Keratinocyte (primary cell): ENCODE results near the gene XPNPEP2. TPM values are rescaled to one million over a fixed set of nuclear protein-coding genes. Genes with fewer than 3 reads are reported as not detected.

Experiments
- DNase-seq: peaks from one replicate; pipeline ENCODE4 v3.0.0-alpha.2; 2011; ENCODE audit warnings: low read depth, missing footprints, low spot score
- FAIRE-seq: peaks from 2 replicates; lab custom pipeline; 2011; peaks lifted over from hg19 to GRCh38; lab: Jason Lieb, UNC
- H2AFZ ChIP-seq: 2 replicates; pipeline ENCODE4 v1.6.0; 2012; ENCODE audit warnings: low read length, control low read depth, inconsistent platforms; ENCODE audit not compliant: control insufficient read depth
- H3K27ac ChIP-seq: 2 replicates; pipeline ENCODE4 v1.5.1; 2011; ENCODE audit warnings: low read length; ENCODE audit not compliant: control insufficient read depth, insufficient read depth
- H3K27me3 ChIP-seq: 3 replicates; pipeline ENCODE4 v1.6.0; 2011; ENCODE audit warnings: low read length; ENCODE audit not compliant: control insufficient read depth, insufficient read depth; ENCODE audit errors: extremely low read depth
- H3K36me3 ChIP-seq, 2 experiments: 2 replicates in 1 of 2; 3 replicates in 1 of 2; pipeline ENCODE4 v1.5.1; 2011; ENCODE audit warnings: low read length in 2 of 2, mild to moderate bottlenecking in 1 of 2; ENCODE audit not compliant: control insufficient read depth in 2 of 2, insufficient read depth in 2 of 2; ENCODE audit errors: extremely low read depth in 1 of 2
- H3K4me1 ChIP-seq: 3 replicates; pipeline ENCODE4 v1.5.1; 2011; ENCODE audit warnings: low read length; ENCODE audit not compliant: control insufficient read depth, insufficient read depth; ENCODE audit errors: extremely low read depth
- H3K4me2 ChIP-seq: 3 replicates; pipeline ENCODE4 v1.6.0; 2011; ENCODE audit warnings: low read depth, low read length; ENCODE audit not compliant: control insufficient read depth, insufficient read depth; ENCODE audit errors: extremely low read depth
- H3K4me3 ChIP-seq, 3 experiments: fragments of 200-600 bp in 1 of 3; sonication (generic) in 1 of 3; 2 replicates in 2 of 3; 3 replicates in 1 of 3; pipeline ENCODE4 v1.5.1; 2011 to 2016; ENCODE audit warnings: low read length in 3 of 3, mild to moderate bottlenecking in 3 of 3, control low read depth in 2 of 3, inconsistent platforms in 1 of 3, low read depth in 1 of 3, mixed read lengths in 1 of 3, mixed run types in 1 of 3, moderate library complexity in 1 of 3; ENCODE audit not compliant: control insufficient read depth in 2 of 3, insufficient read depth in 2 of 3; ENCODE audit errors: extremely low read depth in 1 of 3
- H3K79me2 ChIP-seq: 2 replicates; pipeline ENCODE4 v1.6.0; 2012; ENCODE audit warnings: low read length; ENCODE audit not compliant: control insufficient read depth, insufficient read depth
- H3K9ac ChIP-seq: 3 replicates; pipeline ENCODE4 v1.6.0; 2011; ENCODE audit warnings: low read length; ENCODE audit not compliant: control insufficient read depth, insufficient read depth; ENCODE audit errors: extremely low read depth
- H3K9me1 ChIP-seq: 3 replicates; pipeline ENCODE4 v1.6.0; 2011; ENCODE audit warnings: low read length; ENCODE audit not compliant: control insufficient read depth, insufficient read depth; ENCODE audit errors: extremely low read depth
- H3K9me3 ChIP-seq: 2 replicates; pipeline ENCODE4 v1.5.1; 2012; ENCODE audit warnings: low read depth, low read length; ENCODE audit not compliant: control insufficient read depth
- H4K20me1 ChIP-seq: 3 replicates; pipeline ENCODE4 v1.6.0; 2011; ENCODE audit warnings: low read length; ENCODE audit not compliant: control insufficient read depth, insufficient read depth; ENCODE audit errors: extremely low read depth
- EZH2 ChIP-seq: IDR thresholded peaks from one replicate; pipeline ENCODE4 v1.6.1; 2012; ENCODE audit warnings: inconsistent platforms, mild to moderate bottlenecking, low read length, moderate library complexity
- dilution Hi-C: fragments of 300-500 bp; cut with MboI; formaldehyde crosslinking; loops from one replicate; pipeline ENCODE4 v1.7.0; 2020; ENCODE audit warnings: low sequenced_read_pairs; ENCODE audit not compliant: extremely low pct_ligation_motif_present
- polyA plus RNA-seq, 5 experiments: library from polyadenylated mRNA; depleted of rRNA in 3 of 5; stranded (reverse) in 3 of 5; stranded (forward) in 1 of 5; unstranded in 1 of 5; fragments of >200 nt; gene quantifications; 1 replicate in 1 of 5; 2 replicates in 3 of 5; 3 replicates in 1 of 5; pipeline versions ENCODE4 v1.2.1 to v1.2.3, GENCODE V29; 2011 to 2012; ENCODE audit warnings: missing spikeins in 2 of 5, low read depth in 1 of 5, low replicate concordance in 1 of 5
- TF ChIP-seq, protein P1 (sequence below), 3 experiments: IDR thresholded peaks in 1 of 3; conservative IDR thresholded peaks in 1 of 3; optimal IDR thresholded peaks in 1 of 3; 2 replicates in 2 of 3; 3 replicates in 1 of 3; pipeline versions ENCODE3 to v1.5.1; 2011; ENCODE audit warnings: low read length in 3 of 3, mild to moderate bottlenecking in 3 of 3, moderate library complexity in 2 of 3, control low read depth in 1 of 3, inconsistent platforms in 1 of 3; ENCODE audit not compliant: insufficient read depth in 2 of 3; ENCODE audit errors: extremely low read depth in 1 of 3

The XPNPEP2 gene
- polyA plus RNA-seq, 1 donor (not counting 4 experiments of a cell fraction or from before 2014, with no cell fraction given), result not detected

DNA sequence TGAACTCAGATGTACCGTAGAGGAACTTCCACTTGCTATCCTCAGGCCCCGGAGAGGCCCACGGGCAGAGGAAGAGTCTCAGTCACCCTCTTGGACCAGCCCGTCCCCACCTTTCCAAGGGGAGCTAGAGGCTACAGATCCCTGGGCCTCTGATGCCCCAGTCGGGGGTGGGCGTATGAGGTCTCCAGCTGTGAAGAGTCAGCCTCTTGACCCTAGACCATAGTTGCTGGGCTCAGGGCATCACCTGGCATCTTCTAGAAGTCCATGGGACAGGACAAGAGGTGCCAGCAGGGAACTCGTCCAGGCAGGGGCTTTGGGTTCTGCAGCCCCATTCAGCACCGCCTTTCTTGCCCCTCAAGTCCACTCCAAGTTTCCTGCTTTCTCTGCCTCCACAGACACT is 52.6 kb downstream of the XPNPEP2 start:
- Histone ChIP-seq H3K36me3 (no peaks in the 10 kb centered on the region), H3K79me2 (no peaks in the 10 kb centered on the region), H2AFZ (no peak overlapping the region), H3K4me2 (no peak overlapping the region), H3K9ac (no peak overlapping the region), H3K9me1 (no peaks in the 10 kb centered on the region), H3K27ac (no peak overlapping the region), H3K27me3 (no peaks in the 10 kb centered on the region), H4K20me1 (no peaks in the 10 kb centered on the region), H3K9me3 (no peaks in the 10 kb centered on the region), H3K4me1 (no peaks in the 10 kb centered on the region), H3K4me3 (no peak overlapping the region)
- FAIRE-seq (no peak), DNase-seq (no peak)
- no peak for TF ChIP-seq EZH2
- TF ChIP-seq, protein P1, sequence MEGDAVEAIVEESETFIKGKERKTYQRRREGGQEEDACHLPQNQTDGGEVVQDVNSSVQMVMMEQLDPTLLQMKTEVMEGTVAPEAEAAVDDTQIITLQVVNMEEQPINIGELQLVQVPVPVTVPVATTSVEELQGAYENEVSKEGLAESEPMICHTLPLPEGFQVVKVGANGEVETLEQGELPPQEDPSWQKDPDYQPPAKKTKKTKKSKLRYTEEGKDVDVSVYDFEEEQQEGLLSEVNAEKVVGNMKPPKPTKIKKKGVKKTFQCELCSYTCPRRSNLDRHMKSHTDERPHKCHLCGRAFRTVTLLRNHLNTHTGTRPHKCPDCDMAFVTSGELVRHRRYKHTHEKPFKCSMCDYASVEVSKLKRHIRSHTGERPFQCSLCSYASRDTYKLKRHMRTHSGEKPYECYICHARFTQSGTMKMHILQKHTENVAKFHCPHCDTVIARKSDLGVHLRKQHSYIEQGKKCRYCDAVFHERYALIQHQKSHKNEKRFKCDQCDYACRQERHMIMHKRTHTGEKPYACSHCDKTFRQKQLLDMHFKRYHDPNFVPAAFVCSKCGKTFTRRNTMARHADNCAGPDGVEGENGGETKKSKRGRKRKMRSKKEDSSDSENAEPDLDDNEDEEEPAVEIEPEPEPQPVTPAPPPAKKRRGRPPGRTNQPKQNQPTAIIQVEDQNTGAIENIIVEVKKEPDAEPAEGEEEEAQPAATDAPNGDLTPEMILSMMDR (optimal IDR thresholded peaks at IDR 0.05 in 1 of 3, IDR thresholded peaks at IDR 0.05 in 1 of 3, conservative IDR thresholded peaks at IDR 0.05 in 1 of 3; ENCODE audit: extremely low read depth in 1 of 3, insufficient read depth in 2 of 3, low read length in 3 of 3), result no peak
- dilution Hi-C loops, result loop anchor here (10.0 kb wide), 1 partner anchor 47 kb away; no protein-coding TSS in a partner anchor

DNA sequence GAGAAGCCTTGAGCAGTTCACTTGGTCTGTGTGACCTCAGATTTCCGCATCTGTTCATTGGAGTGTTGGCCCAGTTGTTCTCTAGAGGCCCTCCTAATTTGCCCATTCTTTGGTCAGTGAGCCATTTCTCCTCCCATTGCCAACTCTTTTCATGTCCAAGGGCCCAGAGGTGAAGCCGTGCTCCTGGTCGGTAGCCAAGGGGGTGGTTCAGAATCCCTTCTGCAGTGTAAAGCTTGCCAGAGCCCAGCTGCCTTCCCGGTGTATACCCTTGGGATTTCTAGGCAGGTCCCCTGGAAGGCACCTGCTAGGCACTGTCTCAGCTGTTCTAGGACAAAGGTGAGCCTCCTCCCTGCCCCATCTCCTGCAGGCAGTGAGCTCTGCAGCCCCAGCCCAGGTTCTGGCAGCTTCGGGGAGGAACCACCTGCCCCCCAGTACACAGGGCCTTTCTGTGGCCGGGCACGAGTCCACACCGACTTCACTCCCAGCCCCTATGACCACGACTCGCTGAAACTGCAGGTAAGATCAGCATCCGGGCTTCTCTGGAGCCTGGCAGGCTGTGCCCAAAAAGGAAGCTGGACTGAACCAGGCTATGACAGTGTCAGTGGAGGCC is 53.3 kb downstream of the XPNPEP2 start:
- H3K9ac ChIP-seq, result no peak overlapping the region
- H2AFZ ChIP-seq, result no peak overlapping the region
- no peak overlapping the region for H3K4me2 ChIP-seq
- H3K4me3 ChIP-seq, result no peak overlapping the region
- H3K9me1 ChIP-seq, result no peaks in the 10 kb centered on the region
- H3K27ac ChIP-seq, result no peak overlapping the region
- DNase-seq (no peak), FAIRE-seq (no peak)
- TF ChIP-seq EZH2, result no peak
- TF ChIP-seq, protein P1 (optimal IDR thresholded peaks at IDR 0.05 in 1 of 3, IDR thresholded peaks at IDR 0.05 in 1 of 3, conservative IDR thresholded peaks at IDR 0.05 in 1 of 3; ENCODE audit: extremely low read depth in 1 of 3, insufficient read depth in 2 of 3, low read length in 3 of 3), result no peak
- H3K36me3 ChIP-seq, result no peaks in the 10 kb centered on the region
- no peaks in the 10 kb centered on the region for H4K20me1 ChIP-seq
- no peaks in the 10 kb centered on the region for H3K79me2 ChIP-seq
- H3K4me1 ChIP-seq, result no peaks in the 10 kb centered on the region
- H3K27me3 ChIP-seq, result no peaks in the 10 kb centered on the region
- dilution Hi-C loops, result loop anchor here (10.0 kb wide), 1 partner anchor 47 kb away; no protein-coding TSS in a partner anchor
- H3K9me3 ChIP-seq, result no peaks in the 10 kb centered on the region
